Esophagus mucosa (tissue), 1 donor: ENCODE measurements around the gene TAPT1. TPM values are rescaled to one million over a fixed set of nuclear protein-coding genes. Genes with fewer than 3 reads are reported as not detected.

Source experiments
- ATAC-seq: fragments of 200-7000 bp; cut with Tn5 transposase; one replicate; pipeline ENCODE4 v1.9.1; 2020
- total RNA-seq: library from RNA; stranded (reverse); gene quantifications from one replicate; pipeline ENCODE4 v1.2.4, GENCODE V29; 2023
- donor health status: DM: yes; HTN: yes; CAD: no.

Gene TAPT1
- total RNA-seq, 1 donor from 2014 or later, result 12.9 TPM

DNA sequence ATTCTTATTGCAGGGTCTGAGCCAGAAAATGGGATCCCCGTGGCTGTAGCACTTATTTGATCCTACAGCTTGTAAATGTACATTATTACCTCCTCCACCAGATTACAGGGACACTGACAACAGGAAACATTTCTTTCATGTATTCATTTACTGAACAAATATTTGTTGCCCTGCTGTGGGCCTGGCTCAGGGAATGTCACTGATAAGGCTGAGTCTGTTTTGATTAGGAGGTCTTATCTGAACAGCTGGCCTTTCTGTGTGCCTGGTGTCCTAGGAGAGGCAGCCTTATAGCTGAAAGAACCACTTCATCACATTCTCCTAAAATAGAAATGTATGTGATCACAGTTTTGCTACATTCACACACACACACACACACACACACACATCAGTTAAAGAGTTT lies 96.9 kb downstream of the TAPT1 start:
- no peak for ATAC-seq

GRCh38 chr4:16126714-16127113 lies 99.6 kb downstream of the TAPT1 start:
- no peak for ATAC-seq

DNA sequence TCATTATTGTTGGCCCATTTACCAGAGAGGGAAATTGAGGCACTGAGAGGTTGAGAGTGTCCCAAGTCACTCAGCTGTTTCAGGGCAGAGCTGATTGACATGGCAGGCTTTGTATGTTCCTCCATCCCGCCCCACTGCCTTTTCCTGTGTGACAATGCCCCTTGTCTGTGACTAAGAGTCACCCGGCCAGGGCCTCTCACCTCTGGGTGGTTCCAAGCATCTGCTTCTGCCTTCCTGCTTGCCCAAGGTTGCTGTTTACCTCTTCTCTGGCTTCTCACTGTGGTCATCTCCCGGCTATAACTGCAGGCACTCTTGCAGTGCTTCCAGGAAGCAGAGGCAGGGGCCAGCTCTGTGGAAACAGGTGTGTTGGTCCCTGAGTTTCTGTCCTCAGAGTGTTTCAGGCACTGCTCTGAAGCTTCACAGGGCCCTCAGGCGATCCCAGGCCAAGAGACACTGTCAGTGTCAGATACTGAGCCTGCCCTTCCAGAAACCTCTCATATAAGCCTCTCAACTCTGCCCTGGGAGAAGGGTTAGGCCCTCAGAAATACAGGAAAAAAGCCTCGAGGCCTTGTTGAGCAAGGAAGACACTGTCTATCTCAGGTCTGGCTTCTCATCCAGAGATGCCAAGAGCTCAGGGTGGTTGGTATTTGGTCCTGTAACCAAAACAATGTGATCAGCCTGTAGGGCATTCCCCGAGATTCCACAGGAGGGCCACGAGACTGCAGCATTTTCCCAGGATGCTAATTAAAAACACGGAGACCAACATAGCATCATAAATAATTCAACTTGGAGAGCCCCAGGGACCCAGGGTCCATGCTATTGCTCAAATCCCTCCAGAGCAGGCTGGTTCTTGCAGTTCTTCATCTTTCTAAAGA lies 100.5 kb downstream of the TAPT1 start:
- ATAC-seq, result peak; percentile 46

- ATAC-seq, result no peak
Measured at GRCh38 chr4:16124232-16124631, 102.0 kb downstream of the TAPT1 start.

DNA sequence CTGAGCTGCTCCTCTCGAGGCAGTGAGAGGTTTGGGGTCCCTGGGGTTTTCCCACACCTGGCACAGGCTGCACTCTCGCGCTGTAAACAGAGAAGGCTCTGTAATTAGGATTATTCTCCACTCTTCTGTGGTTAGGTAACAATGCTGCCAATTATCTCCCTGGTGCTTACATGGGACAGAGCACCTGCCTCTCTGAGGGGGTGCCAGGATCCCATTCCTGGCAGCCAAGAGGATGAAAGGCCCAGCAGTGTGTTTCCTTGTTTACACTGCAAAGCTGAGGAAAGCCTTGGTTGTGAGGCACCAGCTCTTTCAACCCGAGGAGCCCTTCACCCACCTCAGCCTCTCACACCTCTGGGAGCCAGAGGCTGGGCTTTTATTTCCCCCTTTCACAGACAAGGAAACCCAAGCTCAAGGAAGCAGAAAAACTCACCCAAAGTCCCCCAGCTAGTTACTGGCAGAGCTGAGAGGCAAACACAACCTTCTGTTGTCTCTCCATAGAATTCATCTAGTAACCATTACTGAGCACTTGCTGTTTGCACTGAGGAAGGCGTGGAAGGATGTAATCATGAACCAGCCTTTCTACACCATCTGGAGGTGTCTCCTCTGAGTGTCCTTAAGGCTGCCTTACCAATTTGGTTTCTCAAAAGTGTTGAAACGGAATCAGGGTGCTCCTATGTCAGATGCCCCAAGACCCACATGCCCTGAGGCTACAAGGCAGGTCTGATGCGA lies 102.8 kb downstream of the TAPT1 start:
- ATAC-seq, result peak; percentile 14

- ATAC-seq, result no peak
Measured at GRCh38 chr4:16122784-16123183, 103.5 kb downstream of the TAPT1 start.

DNA sequence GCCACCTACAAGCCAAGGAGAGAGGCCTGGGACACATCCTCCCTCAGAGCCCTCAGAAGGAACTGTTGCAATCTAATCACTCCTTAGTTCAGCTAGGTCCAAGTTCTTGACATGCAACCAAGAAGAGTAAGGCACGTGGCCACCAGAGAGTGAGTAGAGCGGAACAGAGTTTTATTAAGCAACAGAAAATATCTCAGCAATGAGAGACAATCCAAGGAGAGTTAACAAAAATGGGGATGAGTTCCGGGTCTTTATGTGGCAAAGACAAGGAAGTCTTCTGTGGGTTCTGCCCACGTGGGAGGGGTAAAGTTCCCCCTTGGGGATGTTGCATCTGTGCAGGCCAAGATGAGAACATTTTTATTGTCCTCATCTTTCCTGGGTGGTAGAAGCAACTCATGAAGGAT lies 104.0 kb downstream of the TAPT1 start:
- no peak for ATAC-seq

DNA sequence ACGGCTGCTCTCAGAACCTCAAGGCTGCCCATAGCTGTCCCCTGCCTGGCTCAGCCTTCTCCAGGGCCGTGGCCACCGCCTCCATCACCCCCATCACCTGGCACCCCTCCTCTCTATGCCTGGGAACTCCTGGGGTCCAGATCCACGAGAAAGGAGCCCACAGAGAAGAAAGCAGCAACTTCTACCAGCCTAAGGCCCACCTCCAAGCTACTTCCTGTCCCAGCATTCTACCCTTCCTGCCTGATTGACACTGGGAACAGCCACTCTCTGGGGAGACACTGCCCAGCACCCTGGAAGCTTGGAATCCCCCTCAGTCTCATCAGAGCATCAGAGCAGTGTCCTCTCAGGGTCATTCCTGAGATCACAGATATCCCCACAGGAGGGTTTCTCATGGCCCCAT lies 105.6 kb downstream of the TAPT1 start:
- ATAC-seq, result no peak

GRCh38 chr4:16119981-16120380 lies 106.3 kb downstream of the TAPT1 start:
- ATAC-seq, result no peak

DNA sequence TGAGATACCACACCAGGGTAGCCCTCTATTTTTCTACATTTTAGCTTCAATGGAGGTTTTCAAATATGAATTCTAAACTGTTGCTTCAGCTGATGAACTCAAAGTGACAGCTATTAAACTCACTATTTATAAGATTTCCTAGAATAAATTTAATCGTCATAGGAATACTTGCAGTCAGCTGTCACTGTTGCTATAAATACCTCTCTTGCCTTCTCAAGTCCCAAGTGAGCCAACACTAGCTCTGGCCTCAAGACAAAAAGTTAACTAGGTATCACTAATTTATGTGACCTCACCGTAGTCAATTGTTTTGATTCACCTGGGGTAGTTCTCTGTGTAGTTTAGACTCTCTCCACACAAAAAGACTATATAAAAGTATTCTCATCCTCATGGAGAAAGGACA lies 108.2 kb downstream of the TAPT1 start:
- no peak for ATAC-seq

GRCh38 chr4:16117164-16117563 lies 109.1 kb downstream of the TAPT1 start:
- ATAC-seq, result no peak

DNA sequence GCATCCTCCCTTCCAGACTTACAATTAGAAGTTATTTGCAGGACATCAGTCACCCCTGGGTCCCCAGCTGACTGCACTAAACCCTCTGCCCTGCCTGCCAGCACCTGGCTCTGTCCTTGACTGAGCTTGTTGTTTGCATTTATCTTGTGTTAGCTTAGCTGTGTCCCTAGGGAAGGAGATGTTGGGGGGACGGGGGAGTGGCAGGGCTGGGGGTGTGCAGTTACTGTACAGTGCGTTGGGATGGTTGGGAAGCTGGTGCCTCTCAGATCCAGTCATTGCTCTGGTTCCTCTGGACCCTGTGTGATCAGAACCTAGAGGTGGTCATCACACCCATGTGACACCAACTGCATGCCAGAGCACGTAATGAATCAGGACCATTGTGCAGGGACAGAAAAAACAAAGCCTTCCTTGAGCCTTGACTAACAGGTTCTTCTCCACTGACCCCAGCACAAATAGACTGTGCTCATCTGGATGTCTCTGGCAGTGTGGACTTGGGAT lies 109.7 kb downstream of the TAPT1 start:
- peak; percentile 38 for ATAC-seq

GRCh38 chr4:16116019-16116418 lies 110.3 kb downstream of the TAPT1 start:
- no peak for ATAC-seq

GRCh38 chr4:16114546-16114945 lies 111.7 kb downstream of the TAPT1 start:
- no peak for ATAC-seq

DNA sequence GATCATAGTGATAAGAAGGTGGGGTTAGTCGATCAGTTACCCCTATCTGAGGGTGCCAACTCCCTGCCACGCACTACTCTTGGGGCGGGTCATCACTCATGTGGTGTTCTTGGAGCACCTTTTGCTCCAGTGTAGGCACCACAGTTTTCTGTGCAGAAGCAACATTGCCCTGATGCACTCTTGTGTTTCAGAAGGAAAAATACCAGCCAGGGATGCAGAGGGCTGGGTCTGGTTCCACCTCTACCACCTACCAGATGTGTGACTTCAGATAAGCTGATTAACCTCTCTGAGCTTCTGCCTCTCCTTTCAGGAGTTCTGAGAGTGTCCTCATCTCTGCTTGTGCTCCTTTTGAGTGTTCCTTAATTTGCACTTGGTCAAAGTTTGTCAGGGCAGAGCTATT lies 112.5 kb downstream of the TAPT1 start:
- ATAC-seq, result no peak

GRCh38 chr4:16111533-16111932 lies 114.7 kb downstream of the TAPT1 start:
- ATAC-seq, result no peak

DNA sequence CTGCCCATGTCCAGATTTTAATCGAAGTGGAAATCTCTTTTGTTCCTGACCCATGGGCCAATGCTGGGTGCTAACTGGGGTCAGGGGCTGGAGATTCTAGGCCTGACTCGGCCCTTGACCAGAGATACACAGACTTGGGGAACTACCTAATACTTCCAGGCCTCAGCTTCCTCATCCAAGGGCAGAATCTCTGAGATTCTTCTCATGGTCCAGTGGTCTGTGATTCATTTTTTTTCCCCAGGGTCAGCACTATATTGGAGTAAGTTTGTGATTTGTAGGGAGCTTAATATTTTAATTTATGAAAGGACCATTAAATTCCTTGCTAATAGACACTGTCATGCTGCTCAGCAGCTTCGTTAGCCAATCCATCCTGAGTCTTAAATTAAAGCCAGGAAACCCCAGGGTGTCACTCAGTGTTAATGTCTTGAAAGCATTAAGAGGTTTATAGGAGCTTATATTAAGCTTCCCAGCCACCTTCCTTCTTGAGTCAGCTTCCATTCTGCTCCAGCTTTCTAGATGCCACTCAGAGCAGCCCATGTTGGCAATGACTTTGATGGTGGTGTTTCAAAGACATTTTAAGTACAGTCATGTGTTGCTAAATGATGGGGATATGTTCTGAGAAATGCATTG lies 115.5 kb downstream of the TAPT1 start:
- ATAC-seq, result peak; percentile 18

Other genes starting within 250 kb of the TAPT1 start
- gene PROM1, start 142.4 kb downstream of the TAPT1 start, total RNA-seq, result 5.2 TPM